Smooth muscle cell (in vitro differentiated cells): ENCODE measurements around the gene KLK6. TPM values are rescaled to one million over a fixed set of nuclear protein-coding genes. Genes with fewer than 3 reads are reported as not detected.
"Not testable (repeated sequence)": the region's sequence is repeated elsewhere in the genome, so short reads cannot be mapped to it uniquely, and the experiment has no call there.

Source experiments
- DNase-seq: peaks from one replicate; lab custom pipeline; 2025; ENCODE audit not compliant: unreplicated experiment; lab: John Stamatoyannopoulos, UW
- H2AFZ ChIP-seq: fragments of 200-600 bp; sonication (generic); 2 replicates; pipeline ENCODE4 v1.6.0; 2016; ENCODE audit warnings: antibody characterized with exemption, low read depth, mild to moderate bottlenecking
- H3F3A ChIP-seq: fragments of 200-600 bp; sonication (generic); 2 replicates; pipeline ENCODE4 v1.6.0; 2017; ENCODE audit warnings: antibody characterized with exemption, low read depth
- H3K27ac ChIP-seq: fragments of 200-600 bp; sonication (generic); 2 replicates; pipeline ENCODE4 v1.5.1; 2016; ENCODE audit warnings: low read depth, mild to moderate bottlenecking
- H3K27me3 ChIP-seq: fragments of 200-600 bp; sonication (generic); 2 replicates; pipeline ENCODE4 v1.6.1; 2016; ENCODE audit warnings: low read depth, mild to moderate bottlenecking
- H3K36me3 ChIP-seq: fragments of 200-600 bp; sonication (generic); 2 replicates; pipeline ENCODE4 v1.5.1; 2016; ENCODE audit warnings: low read depth
- H3K4me1 ChIP-seq: fragments of 200-600 bp; sonication (generic); 2 replicates; pipeline ENCODE4 v1.5.1; 2016; ENCODE audit warnings: low read depth
- H3K4me2 ChIP-seq: fragments of 200-600 bp; sonication (generic); 2 replicates; pipeline ENCODE4 v1.6.0; 2016; ENCODE audit warnings: mild to moderate bottlenecking
- H3K4me3 ChIP-seq: fragments of 200-600 bp; sonication (generic); 2 replicates; pipeline ENCODE4 v1.5.1; 2016; ENCODE audit warnings: mild to moderate bottlenecking
- H3K79me2 ChIP-seq: fragments of 200-600 bp; sonication (generic); 2 replicates; pipeline ENCODE4 v1.6.0; 2016; ENCODE audit warnings: low read depth, mild to moderate bottlenecking
- H3K9ac ChIP-seq: fragments of 200-600 bp; sonication (generic); 2 replicates; pipeline ENCODE4 v1.6.0; 2016; ENCODE audit warnings: low read depth
- H3K9me3 ChIP-seq: fragments of 200-600 bp; sonication (generic); replicated peaks from 2 replicates; pipeline ENCODE4 v1.5.1; 2016; ENCODE audit warnings: low read depth
- H4K20me1 ChIP-seq: fragments of 200-600 bp; sonication (generic); 2 replicates; pipeline ENCODE4 v1.6.0; 2016; ENCODE audit warnings: low read depth
- CTCF ChIP-seq: fragments of 200-600 bp; sonication (generic); IDR thresholded peaks from 2 replicates; pipeline ENCODE4 v1.5.1; 2017; ENCODE audit warnings: borderline replicate concordance, mild to moderate bottlenecking, antibody characterized with exemption; ENCODE audit not compliant: insufficient read depth, poor library complexity, severe bottlenecking
- WGBS: methylation state at CpG from one replicate; pipeline ENCODE4 v1.1.7; 2016; ENCODE audit warnings: low lambda C conversion rate; 5-methylcytosine and 5-hydroxymethylcytosine counted together
- polyA plus RNA-seq: library from polyadenylated mRNA; unstranded; fragments of >200 nt; fragmentation: Nextera tagmentation; extraction: Ambion mirVana; gene quantifications from 2 replicates; pipeline ENCODE4 v1.2.1, GENCODE V29; 2016
- total RNA-seq: library from RNA; depleted of rRNA; stranded (reverse); fragments of >200 nt; gene quantifications from 2 replicates; pipeline ENCODE4 v1.2.3, GENCODE V29; 2014

The KLK6 gene
- total and polyA plus RNA-seq, 2 experiments from 2014 or later = 7.1 to 20.7 TPM

- H3K36me3 ChIP-seq = no peaks in the 10 kb centered on the region
- H2AFZ ChIP-seq = no peak overlapping the region
These were observed 5.5 kb upstream of the KLK6 start for GRCh38 chr19:50974702-50975556.

GRCh38 chr19:50972795-50973376 lies 3.5 kb upstream of the KLK6 start:
- Histone ChIP-seq H3K4me2 (no peak overlapping the region), H2AFZ (no peak overlapping the region), H3K9ac (no peak overlapping the region), H3K27ac (no peak overlapping the region), H3F3A (no peaks in the 10 kb centered on the region), H3K79me2 (no peaks in the 10 kb centered on the region), H3K4me1 (no peaks in the 10 kb centered on the region), H3K27me3 (no peaks in the 10 kb centered on the region), H3K9me3 (no peaks in the 10 kb centered on the region), H3K36me3 (no peaks in the 10 kb centered on the region), H4K20me1 (no peaks in the 10 kb centered on the region), H3K4me3 (no peak overlapping the region)
- DNase-seq = no peak
- TF ChIP-seq CTCF = no peak
- 68% methylated on average over 9 of the region's 9 CpGs for WGBS

More at GRCh38 chr19:50974702-50975556, 5.5 kb upstream of the KLK6 start:
- Histone ChIP-seq H3K4me3 (no peak overlapping the region), H3K4me2 (no peak overlapping the region), H3F3A (no peaks in the 10 kb centered on the region), H4K20me1 (no peaks in the 10 kb centered on the region), H3K27ac (no peak overlapping the region), H3K9ac (no peak overlapping the region), H3K79me2 (no peaks in the 10 kb centered on the region), H3K27me3 (no peaks in the 10 kb centered on the region), H3K4me1 (no peaks in the 10 kb centered on the region), H3K9me3 (no peaks in the 10 kb centered on the region)
- TF ChIP-seq CTCF = no peak
- WGBS = 21% methylated on average over 2 of the region's 9 CpGs
- DNase-seq = no peak

GRCh38 chr19:50969810-50970209 lies 419 bp upstream of the KLK6 start:
- not testable (repeated sequence) for H2AFZ ChIP-seq, H4K20me1 ChIP-seq, H3K9ac ChIP-seq, H3K9me3 ChIP-seq, H3K27me3 ChIP-seq, H3K4me1 ChIP-seq, DNase-seq, H3F3A ChIP-seq, H3K4me3 ChIP-seq, H3K4me2 ChIP-seq, H3K36me3 ChIP-seq, H3K79me2 ChIP-seq
- 92% methylated on average over 3 of the region's 3 CpGs for WGBS
- peak overlapping the region; percentile 35 for H3K27ac ChIP-seq

GRCh38 chr19:50968716-50969412 lies 527 bp downstream of the KLK6 start:
- no peaks in the 10 kb centered on the region for H3K4me1 ChIP-seq
- no peaks in the 10 kb centered on the region for H3K27me3 ChIP-seq
- no peaks in the 10 kb centered on the region for H3K36me3 ChIP-seq
- H3K9ac ChIP-seq = peak overlapping the region; percentile 8
- DNase-seq = no peak
- 45% methylated on average over 6 of the region's 7 CpGs for WGBS
- H3K4me3 ChIP-seq = no peak overlapping the region
- peak overlapping the region; percentile 49 for H3K27ac ChIP-seq
- no peaks in the 10 kb centered on the region for H4K20me1 ChIP-seq
- H3K9me3 ChIP-seq = no peaks in the 10 kb centered on the region
- H3F3A ChIP-seq = no peaks in the 10 kb centered on the region
- H3K4me2 ChIP-seq = no peak overlapping the region
- no peaks in the 10 kb centered on the region for H3K79me2 ChIP-seq
- TF ChIP-seq CTCF = no peak
- H2AFZ ChIP-seq = no peak overlapping the region
